Measurements from ENCODE around the gene DSCAM.

GRCh38 chr21:40278345-40278744, 568.6 kb downstream of the DSCAM start:
- TF ChIP-seq CTCF (IDR thresholded peaks at IDR 0.05): no peak
- no peak for TF ChIP-seq EZH2phosphoT487 (IDR thresholded peaks at IDR 0.05)
